Measurements from ENCODE around the gene PRR14.
A peak's percentile ranks its signal among the peaks of the same experiment; 100 is the strongest.

DNA sequence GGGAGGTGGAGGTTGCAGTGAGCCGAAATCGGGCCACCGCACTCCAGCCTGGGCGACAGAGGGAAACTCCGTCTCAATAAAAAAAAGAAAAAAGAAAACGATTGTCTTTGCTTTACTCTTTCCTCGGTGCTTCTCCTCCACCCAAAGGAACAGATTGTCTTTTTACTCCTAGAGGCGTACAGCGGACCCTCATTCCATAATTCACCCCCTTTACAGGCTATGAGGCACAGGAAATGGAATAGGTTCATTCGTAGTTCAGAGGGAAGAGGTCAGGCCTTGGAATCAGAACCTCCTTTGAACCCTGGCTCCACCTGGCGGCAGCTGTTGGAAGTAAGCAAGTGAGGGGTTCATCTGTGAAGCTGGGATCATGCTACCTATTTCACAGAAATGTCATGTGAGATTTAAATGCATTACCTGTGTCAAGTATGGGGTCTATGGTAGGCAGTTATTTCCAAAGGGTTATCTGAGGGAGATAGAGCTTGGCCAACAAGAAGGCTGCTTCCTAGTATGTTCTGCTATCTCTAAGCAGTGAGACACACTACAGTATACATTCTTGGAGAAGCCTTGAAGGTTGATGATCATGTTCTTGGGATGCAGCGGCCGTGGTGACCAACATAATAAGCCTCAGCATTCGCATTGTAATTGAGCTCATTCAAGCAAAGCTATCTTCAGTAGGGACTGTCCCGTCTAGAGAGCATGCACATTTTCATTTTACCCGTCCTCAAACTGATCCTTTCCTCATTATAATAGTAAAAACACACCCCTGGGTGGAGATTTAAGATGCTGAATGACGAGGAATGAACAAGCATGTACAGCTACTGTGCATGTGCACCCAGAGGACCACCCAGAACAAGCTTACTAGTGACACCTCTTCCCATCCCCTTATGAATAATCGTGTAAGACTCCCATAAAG lies 21.9 kb upstream of the PRR14 start:
- TF ChIP-seq, protein P1, sequence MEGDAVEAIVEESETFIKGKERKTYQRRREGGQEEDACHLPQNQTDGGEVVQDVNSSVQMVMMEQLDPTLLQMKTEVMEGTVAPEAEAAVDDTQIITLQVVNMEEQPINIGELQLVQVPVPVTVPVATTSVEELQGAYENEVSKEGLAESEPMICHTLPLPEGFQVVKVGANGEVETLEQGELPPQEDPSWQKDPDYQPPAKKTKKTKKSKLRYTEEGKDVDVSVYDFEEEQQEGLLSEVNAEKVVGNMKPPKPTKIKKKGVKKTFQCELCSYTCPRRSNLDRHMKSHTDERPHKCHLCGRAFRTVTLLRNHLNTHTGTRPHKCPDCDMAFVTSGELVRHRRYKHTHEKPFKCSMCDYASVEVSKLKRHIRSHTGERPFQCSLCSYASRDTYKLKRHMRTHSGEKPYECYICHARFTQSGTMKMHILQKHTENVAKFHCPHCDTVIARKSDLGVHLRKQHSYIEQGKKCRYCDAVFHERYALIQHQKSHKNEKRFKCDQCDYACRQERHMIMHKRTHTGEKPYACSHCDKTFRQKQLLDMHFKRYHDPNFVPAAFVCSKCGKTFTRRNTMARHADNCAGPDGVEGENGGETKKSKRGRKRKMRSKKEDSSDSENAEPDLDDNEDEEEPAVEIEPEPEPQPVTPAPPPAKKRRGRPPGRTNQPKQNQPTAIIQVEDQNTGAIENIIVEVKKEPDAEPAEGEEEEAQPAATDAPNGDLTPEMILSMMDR (IDR thresholded peaks at IDR 0.05; ENCODE audit: poor library complexity): peak; percentile 78
- TF ChIP-seq EZH2 (IDR thresholded peaks at IDR 0.05; ENCODE audit: borderline replicate concordance): no peak
